HepG2 (cell line): ENCODE measurements around the gene KRT17. TPM values are rescaled to one million over a fixed set of nuclear protein-coding genes. Genes with fewer than 3 reads are reported as not detected.

Source experiments
- ATAC-seq: fragments of 200-7000 bp; cut with Tn5 transposase; 3 replicates; pipeline ENCODE4 v1.9.1; 2020; ENCODE audit warnings: mild to moderate bottlenecking, moderate library complexity
- BruUV-seq: library from RNA; stranded (reverse); fragments of 400-500 nt; replicated peaks from 2 replicates; lab custom pipeline; 2021; lab: Mats Ljungman, UMichigan
- CTCF ChIA-PET: fragments of 300-600 bp; formaldehyde crosslinking; extraction: SDS; loops from one replicate; lab custom pipeline; 2021; ENCODE audit warnings: low total read pairs, inconsistent platforms, low intra/inter-chr PET ratio; lab: Yijun Ruan, JAX
- POLR2A ChIA-PET: fragments of 350-600 bp; sonication (Branson Sonifier 250); formaldehyde crosslinking; loops from one replicate; lab custom pipeline; 2020; ENCODE audit warnings: antibody characterized with exemption, inconsistent platforms; lab: Yijun Ruan, JAX
- DNase-seq: peaks from one replicate; pipeline ENCODE4 v3.0.0-alpha.2; 2015; ENCODE audit warnings: low spot score
- FAIRE-seq: peaks from 3 replicates; lab custom pipeline; 2011; peaks lifted over from hg19 to GRCh38; lab: Jason Lieb, UNC
- H2AFZ ChIP-seq: one replicate; pipeline ENCODE4 v1.6.1; 2011; ENCODE audit warnings: low read length, inconsistent platforms
- H3K27ac ChIP-seq: fragments of 300-600 bp; 3 replicates; pipeline ENCODE4 v1.8.0; 2011; ENCODE audit warnings: mixed run types, mild to moderate bottlenecking, mixed read lengths, low read length, inconsistent platforms; ENCODE audit not compliant: insufficient read depth; ENCODE audit errors: extremely low read length
- H3K27me3 ChIP-seq, 2 experiments: fragments of 200-600 bp in 1 of 2; 2 replicates in 1 of 2; 3 replicates in 1 of 2; pipeline versions ENCODE4 v1.6.0 to v1.8.0; 2011; ENCODE audit warnings: low read length in 2 of 2, mild to moderate bottlenecking in 2 of 2, moderate library complexity in 2 of 2, inconsistent platforms in 1 of 2; ENCODE audit not compliant: insufficient read depth in 2 of 2, control insufficient read depth in 1 of 2
- H3K36me3 ChIP-seq, 2 experiments: fragments of 200-600 bp in 1 of 2; replicated peaks in 1 of 2; 2 replicates in 1 of 2; 3 replicates in 1 of 2; pipeline versions ENCODE4 v1.5.1 to v1.8.0; 2011; ENCODE audit warnings: low read length in 2 of 2, inconsistent platforms in 1 of 2; ENCODE audit not compliant: insufficient read depth in 2 of 2, control insufficient read depth in 1 of 2
- H3K4me1 ChIP-seq: 2 replicates; pipeline ENCODE4 v1.5.1; 2012; ENCODE audit warnings: low read length, inconsistent platforms; ENCODE audit not compliant: insufficient read depth
- H3K4me2 ChIP-seq: 2 replicates; pipeline ENCODE4 v1.6.0; 2011; ENCODE audit warnings: low read depth, low read length, inconsistent platforms
- H3K4me3 ChIP-seq, 3 experiments: fragments of 200-600 bp in 1 of 3; sonication (generic), shearing (Covaris generic) in 1 of 3; replicated peaks in 1 of 3; 2 replicates each; pipeline ENCODE4 v1.5.1; 2011 to 2016; ENCODE audit warnings: low read length in 3 of 3, inconsistent platforms in 2 of 3, low read depth in 2 of 3, mild to moderate bottlenecking in 2 of 3, control low read depth in 1 of 3, mixed read lengths in 1 of 3; ENCODE audit not compliant: insufficient read depth in 1 of 3
- H3K79me2 ChIP-seq: one replicate; pipeline ENCODE4 v1.6.1; 2011; ENCODE audit warnings: low read length, inconsistent platforms; ENCODE audit not compliant: insufficient read depth
- H3K9ac ChIP-seq: 2 replicates; pipeline ENCODE4 v1.6.0; 2011; ENCODE audit warnings: mild to moderate bottlenecking, low read depth, low read length, inconsistent platforms; ENCODE audit not compliant: insufficient read depth
- H3K9me3 ChIP-seq: 2 replicates; pipeline ENCODE4 v1.5.1; 2012; ENCODE audit warnings: mild to moderate bottlenecking, low read length
- H4K20me1 ChIP-seq: 2 replicates; pipeline ENCODE4 v1.6.0; 2011; ENCODE audit warnings: inconsistent platforms, mild to moderate bottlenecking, low read length, moderate library complexity; ENCODE audit not compliant: insufficient read depth
- ASH2L ChIP-seq: fragments of 300-600, 200-600 bp; sonication (generic); IDR thresholded peaks from 2 replicates; pipeline ENCODE4 v1.7.0; 2017; ENCODE audit warnings: low read depth, mild to moderate bottlenecking, moderate library complexity, mixed read lengths, low read length; ENCODE audit not compliant: insufficient read length
- GTF2F1 ChIP-seq: fragments of 150-350 bp; IDR thresholded peaks from 2 replicates; pipeline ENCODE4 v1.6.1; 2014; ENCODE audit warnings: low read length
- POLR2A ChIP-seq, 2 experiments: IDR thresholded peaks; 2 replicates each; pipeline ENCODE4 v1.6.1; 2011; ENCODE audit warnings: low read depth in 2 of 2, low read length in 2 of 2, mild to moderate bottlenecking in 1 of 2, moderate library complexity in 1 of 2; ENCODE audit not compliant: insufficient read depth in 1 of 2
- REPIN1 ChIP-seq: sonication (generic); formaldehyde crosslinking; IDR thresholded peaks from 2 replicates; pipeline ENCODE4 v1.8.0; 2022; ENCODE audit warnings: missing genetic modification reagents, low read depth, mild to moderate bottlenecking, borderline replicate concordance
- ZNF331 ChIP-seq: sonication (generic); formaldehyde crosslinking; IDR thresholded peaks from 2 replicates; pipeline ENCODE4 v1.4.0; 2020; ENCODE audit warnings: missing genetic modification reagents
- ZNF407 ChIP-seq: sonication (generic); formaldehyde crosslinking; IDR thresholded peaks from one replicate; pipeline ENCODE4 v1.5.1; 2020; ENCODE audit warnings: mild to moderate bottlenecking, missing genetic modification reagents; ENCODE audit errors: not compliant biosample characterization
- ZNF780A ChIP-seq: sonication (generic); formaldehyde crosslinking; IDR thresholded peaks from 2 replicates; pipeline ENCODE4 v1.8.0; 2022; ENCODE audit warnings: mild to moderate bottlenecking, missing genetic modification reagents, moderate library complexity
- ZNF782 ChIP-seq: sonication (generic); formaldehyde crosslinking; IDR thresholded peaks from 2 replicates; pipeline ENCODE4 v1.4.0; 2020; ENCODE audit warnings: missing genetic modification reagents, mild to moderate bottlenecking, borderline replicate concordance
- WGBS: methylation state at CpG from one replicate; pipeline ENCODE4 v1.1.6; 2017; ENCODE audit warnings: low lambda C conversion rate; 5-methylcytosine and 5-hydroxymethylcytosine counted together
- in situ Hi-C: cut with HindIII; loops from 2 replicates; pipeline ENCODE4 v1.10.0; 2017; ENCODE audit warnings: low pct_unique_long_range_greater_than_20kb; ENCODE audit not compliant: extremely low pct_ligation_motif_present
- intact Hi-C: fragments of 100-400 bp; cut with micrococcal nuclease; formaldehyde crosslinking; loops from one replicate; pipeline ENCODE4 v1.10.0; 2022; ENCODE audit not compliant: unreplicated experiment
- polyA plus RNA-seq, 8 experiments: library from polyadenylated mRNA; depleted of rRNA in 3 of 8; stranded (reverse) in 7 of 8; unstranded in 1 of 8; fragments of >200 nt; fragmentation: Illumina TruSeq in 4 of 8; extraction: Trizol in 4 of 8; gene quantifications; 2 replicates each; pipeline versions ENCODE4 v1.2.1 to v1.2.3, GENCODE V29; 2011 to 2016; ENCODE audit warnings: low read depth in 4 of 8, missing spikeins in 1 of 8, mixed read lengths in 1 of 8; ENCODE audit not compliant: insufficient read depth in 1 of 8
- total RNA-seq, 5 experiments: library from RNA; depleted of rRNA; stranded (reverse); fragments of >200 nt; fragmentation: Illumina TruSeq; extraction: Trizol; gene quantifications; 2 replicates each; pipeline ENCODE4 v1.2.3, GENCODE V29; 2016; ENCODE audit warnings: low read depth in 1 of 5
- TF ChIP-seq, protein P1 (sequence below), 2 experiments: sonication (generic) in 1 of 2; formaldehyde crosslinking in 1 of 2; IDR thresholded peaks; 2 replicates each; pipeline versions ENCODE4 v1.4.0 to v1.6.1; 2018 to 2020; ENCODE audit warnings: missing genetic modification reagents in 2 of 2, borderline replicate concordance in 1 of 2, low read depth in 1 of 2, mild to moderate bottlenecking in 1 of 2, missing biosample characterization in 1 of 2

KRT17 gene
- total and polyA plus RNA-seq, 2 of the 13 experiments (the other 11 are each of a cell fraction or from before 2014, with no cell fraction given), result 0.38 to 0.82 TPM

DNA sequence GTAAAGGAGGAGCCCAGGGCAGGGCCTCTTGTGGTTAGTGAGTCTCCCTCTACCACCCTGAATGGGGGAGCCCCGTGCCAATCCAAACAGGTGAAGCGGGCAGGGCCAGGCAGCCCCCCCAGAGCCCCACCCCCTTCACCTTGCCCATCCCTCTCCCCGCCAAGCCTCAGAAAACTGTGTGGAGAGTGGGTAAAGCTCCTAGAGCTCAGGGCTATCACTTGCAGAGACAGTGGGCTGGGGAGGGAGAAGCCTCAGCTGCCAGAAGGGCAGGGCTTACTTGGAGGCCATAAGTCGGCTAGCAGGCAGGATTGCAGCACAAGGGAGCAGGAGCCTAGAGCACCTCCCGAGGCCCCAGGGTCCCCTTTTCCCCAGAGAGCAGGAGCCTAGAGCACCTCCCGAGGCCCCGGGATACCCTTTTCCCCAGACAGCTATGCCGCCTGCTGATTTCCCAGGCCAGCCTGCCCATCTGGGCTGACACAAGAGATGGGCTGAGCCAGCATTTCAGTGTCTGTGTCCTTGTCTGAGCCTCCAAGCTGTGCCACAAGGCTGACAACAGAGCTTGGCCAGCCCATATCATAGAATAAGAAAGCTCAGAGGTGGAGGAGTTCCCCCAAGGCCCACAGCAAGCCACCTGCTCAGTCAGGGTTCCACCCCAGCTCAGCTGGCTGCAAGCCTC, 30.9 kb downstream of the KRT17 start:
- Histone ChIP-seq H3K27me3 (peaks cover 4 to 42% of the 10 kb centered on the region in 2 experiments; a peak in 3 of 5 replicates), H4K20me1 (no peaks in the 10 kb centered on the region), H2AFZ (no peak overlapping the region), H3K9ac (no peak overlapping the region), H3K79me2 (no peaks in the 10 kb centered on the region), H3K36me3 (no peaks in the 10 kb centered on the region), H3K4me3 (no peak overlapping the region), H3K27ac (no peak overlapping the region), H3K4me2 (no peak overlapping the region), H3K4me1 (no peaks in the 10 kb centered on the region), H3K9me3 (no peaks in the 10 kb centered on the region)
- POLR2A ChIA-PET, result no interaction called here
- CTCF ChIA-PET, result no interaction called here
- FAIRE-seq (no peak), ATAC-seq (no peak; the same call in 2 of the 3 replicates), DNase-seq (no peak)
- intact Hi-C loops (loop anchor here (10.0 kb wide), 1 partner anchor 71 kb away; no protein-coding TSS in a partner anchor), in situ Hi-C loops (no loop called here)
- WGBS, result 11% methylated on average over 5 of the region's 8 CpGs
- no TSS peak for BruUV-seq
- no peak for TF ChIP-seq POLR2A (IDR thresholded peaks at IDR 0.05; ENCODE audit: insufficient read depth in 1 of 2, low read depth in 2 of 2, low read length in 2 of 2)
- no peak for TF ChIP-seq ZNF780A (CRISPR knock-in tag)
- no peak for TF ChIP-seq ZNF331
- TF ChIP-seq ZNF407, result no peak
- TF ChIP-seq REPIN1, result no peak
- no peak for TF ChIP-seq ZNF782 (CRISPR knock-in tag)
- TF ChIP-seq GTF2F1, result no peak
- no peak for TF ChIP-seq ASH2L
- TF ChIP-seq, protein P1, sequence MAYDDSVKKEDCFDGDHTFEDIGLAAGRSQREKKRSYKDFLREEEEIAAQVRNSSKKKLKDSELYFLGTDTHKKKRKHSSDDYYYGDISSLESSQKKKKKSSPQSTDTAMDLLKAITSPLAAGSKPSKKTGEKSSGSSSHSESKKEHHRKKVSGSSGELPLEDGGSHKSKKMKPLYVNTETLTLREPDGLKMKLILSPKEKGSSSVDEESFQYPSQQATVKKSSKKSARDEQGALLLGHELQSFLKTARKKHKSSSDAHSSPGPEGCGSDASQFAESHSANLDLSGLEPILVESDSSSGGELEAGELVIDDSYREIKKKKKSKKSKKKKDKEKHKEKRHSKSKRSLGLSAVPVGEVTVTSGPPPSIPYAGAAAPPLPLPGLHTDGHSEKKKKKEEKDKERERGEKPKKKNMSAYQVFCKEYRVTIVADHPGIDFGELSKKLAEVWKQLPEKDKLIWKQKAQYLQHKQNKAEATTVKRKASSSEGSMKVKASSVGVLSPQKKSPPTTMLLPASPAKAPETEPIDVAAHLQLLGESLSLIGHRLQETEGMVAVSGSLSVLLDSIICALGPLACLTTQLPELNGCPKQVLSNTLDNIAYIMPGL (CRISPR knock-in tag; IDR thresholded peaks at IDR 0.05; ENCODE audit: borderline replicate concordance in 1 of 2, low read depth in 1 of 2), result no peak
